AG04450 (cell line): ENCODE measurements around the gene CSNK1D. TPM values are rescaled to one million over a fixed set of nuclear protein-coding genes. Genes with fewer than 3 reads are reported as not detected.

ENCODE experiments used
- CTCF ChIA-PET: fragments of 300-600, 350-600 bp; formaldehyde crosslinking; extraction: SDS; loops from one replicate; lab custom pipeline; 2022; ENCODE audit warnings: antibody characterized with exemption, inconsistent platforms; lab: Charles Lee
- POLR2A ChIA-PET: fragments of 350-600 bp; formaldehyde crosslinking; extraction: SDS; loops from one replicate; lab custom pipeline; 2021; ENCODE audit warnings: antibody characterized with exemption, inconsistent platforms; lab: Yijun Ruan, JAX
- DNase-seq: peaks from one replicate; pipeline ENCODE4 v3.0.0-alpha.2; 2011; ENCODE audit warnings: low read depth, low spot score
- H3K27ac ChIP-seq: one replicate; pipeline ENCODE4 v1.5.1; 2012; ENCODE audit warnings: low read depth, low read length, control low read depth
- H3K27me3 ChIP-seq: one replicate; pipeline ENCODE4 v1.6.0; 2012; ENCODE audit warnings: low read length; ENCODE audit not compliant: control insufficient read depth, insufficient read depth
- H3K4me3 ChIP-seq: 2 replicates; pipeline ENCODE4 v1.5.1; 2011; ENCODE audit warnings: mild to moderate bottlenecking, low read depth, low read length, control low read depth
- H3K9me3 ChIP-seq: 2 replicates; pipeline ENCODE4 v1.5.1; 2012; ENCODE audit warnings: low read length; ENCODE audit not compliant: control insufficient read depth, insufficient read depth
- polyA plus RNA-seq: library from polyadenylated mRNA; depleted of rRNA; stranded (reverse); fragments of >200 nt; gene quantifications from 2 replicates; pipeline ENCODE4 v1.2.3, GENCODE V29; 2011
- TF ChIP-seq, protein P1 (sequence below): IDR thresholded peaks from 2 replicates; pipeline ENCODE4 v1.5.1; 2011; ENCODE audit warnings: low read depth, low read length, control low read depth, inconsistent platforms

Gene CSNK1D
- polyA plus RNA-seq, 1 experiment = 74.4 TPM

DNA sequence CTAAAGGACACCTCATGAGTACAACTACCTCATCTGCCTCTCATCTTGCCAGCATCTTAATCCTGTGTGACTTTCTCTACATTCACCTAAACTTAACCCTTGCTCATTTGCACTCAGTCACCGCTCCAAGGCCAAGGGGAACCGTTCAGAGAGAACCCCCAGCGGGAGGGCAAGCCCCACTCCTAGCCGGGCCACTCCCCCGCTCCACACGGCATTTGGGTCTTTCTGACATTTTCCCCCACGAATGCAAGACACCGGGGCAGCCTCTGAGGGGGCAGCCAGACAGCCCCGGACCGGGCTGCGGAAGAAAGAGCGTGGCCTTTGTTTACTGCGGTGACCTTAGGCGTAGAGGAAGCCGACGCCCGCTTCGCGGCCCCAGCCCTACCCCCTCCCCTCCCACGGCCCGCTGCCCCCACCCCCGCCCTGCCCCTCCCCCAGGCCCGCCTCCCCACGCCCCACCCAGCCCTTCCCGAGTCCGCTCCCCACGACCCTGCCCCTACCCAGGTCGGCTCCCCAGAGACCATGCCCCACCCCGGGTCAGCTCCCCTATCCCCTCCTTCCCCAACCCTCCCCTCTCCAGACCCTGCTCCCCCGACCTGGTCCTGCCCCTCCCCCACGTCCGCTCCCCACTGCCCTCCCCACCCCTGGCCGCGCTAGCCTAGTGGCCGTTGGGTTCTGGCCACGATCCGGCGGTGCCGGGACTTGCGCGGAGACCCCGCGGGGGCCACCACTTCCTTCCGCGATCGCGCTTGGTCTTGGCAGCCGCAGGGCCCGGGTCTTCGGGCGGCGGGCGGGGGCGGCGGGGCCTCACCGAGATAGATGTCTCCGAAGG is 789 bp downstream of the CSNK1D start:
- CTCF ChIA-PET = interaction anchor here (0.6 kb wide), 1 partner anchor 9 kb away, joined by 8 read pairs; no protein-coding TSS in a partner anchor
- Histone ChIP-seq H3K27me3 (no peaks in the 10 kb centered on the region), H3K9me3 (no peaks in the 10 kb centered on the region; the same call in 1 of the 2 replicates), H3K4me3 (peak overlapping the region; percentile 90), H3K27ac (peak overlapping the region; percentile 88)
- TF ChIP-seq, protein P1, sequence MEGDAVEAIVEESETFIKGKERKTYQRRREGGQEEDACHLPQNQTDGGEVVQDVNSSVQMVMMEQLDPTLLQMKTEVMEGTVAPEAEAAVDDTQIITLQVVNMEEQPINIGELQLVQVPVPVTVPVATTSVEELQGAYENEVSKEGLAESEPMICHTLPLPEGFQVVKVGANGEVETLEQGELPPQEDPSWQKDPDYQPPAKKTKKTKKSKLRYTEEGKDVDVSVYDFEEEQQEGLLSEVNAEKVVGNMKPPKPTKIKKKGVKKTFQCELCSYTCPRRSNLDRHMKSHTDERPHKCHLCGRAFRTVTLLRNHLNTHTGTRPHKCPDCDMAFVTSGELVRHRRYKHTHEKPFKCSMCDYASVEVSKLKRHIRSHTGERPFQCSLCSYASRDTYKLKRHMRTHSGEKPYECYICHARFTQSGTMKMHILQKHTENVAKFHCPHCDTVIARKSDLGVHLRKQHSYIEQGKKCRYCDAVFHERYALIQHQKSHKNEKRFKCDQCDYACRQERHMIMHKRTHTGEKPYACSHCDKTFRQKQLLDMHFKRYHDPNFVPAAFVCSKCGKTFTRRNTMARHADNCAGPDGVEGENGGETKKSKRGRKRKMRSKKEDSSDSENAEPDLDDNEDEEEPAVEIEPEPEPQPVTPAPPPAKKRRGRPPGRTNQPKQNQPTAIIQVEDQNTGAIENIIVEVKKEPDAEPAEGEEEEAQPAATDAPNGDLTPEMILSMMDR = no peak
- POLR2A ChIA-PET = interaction anchor here (0.6 to 1.9 kb wide), 6 partner anchors 10 to 53 kb away, joined by 3 to 12 read pairs (median 4); no protein-coding TSS in a partner anchor
- no peak for DNase-seq

DNA sequence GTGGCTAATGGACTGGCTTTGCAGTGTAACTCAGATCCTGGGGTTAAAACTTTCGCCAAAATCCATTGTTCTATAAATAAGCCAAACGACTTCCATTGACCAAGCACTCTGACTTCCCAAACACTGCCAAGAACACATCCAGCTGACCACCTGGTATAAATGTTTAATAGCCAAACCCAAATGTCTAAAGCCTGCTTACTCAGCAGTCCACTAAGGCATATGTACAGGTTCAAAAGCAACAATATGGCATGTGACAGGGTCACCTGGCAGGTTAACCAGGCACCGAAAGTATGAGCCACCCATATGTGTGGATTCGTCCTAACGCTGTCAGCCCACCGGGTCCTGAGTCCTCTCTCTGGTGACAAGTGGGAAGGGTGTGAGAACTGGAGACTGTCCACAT is 2.1 kb downstream of the CSNK1D start:
- CTCF ChIA-PET = no interaction called here
- H3K4me3 ChIP-seq = peak overlapping the region; percentile 90

DNA sequence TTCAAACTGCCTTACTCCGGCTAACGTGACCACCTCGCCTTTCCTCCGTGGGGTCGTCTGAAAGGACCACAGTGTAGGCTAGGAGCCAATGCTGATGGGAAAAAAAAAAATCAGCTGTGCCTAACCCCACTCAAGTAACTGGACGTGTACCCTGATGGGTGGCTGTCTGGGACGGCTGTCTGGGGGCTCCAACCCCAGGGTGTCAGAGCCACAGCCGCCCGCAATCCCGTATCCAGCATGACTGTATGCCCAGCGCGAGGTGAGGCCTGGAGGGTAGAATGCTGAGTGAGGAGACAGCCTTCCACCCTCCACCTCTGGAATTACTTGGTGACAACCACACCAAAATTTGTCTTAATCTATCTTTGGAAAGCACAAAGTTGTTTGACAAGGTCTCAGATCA is 2.8 kb downstream of the CSNK1D start:
- ChIA-PET CTCF (no interaction called here), POLR2A (no interaction called here)
- H3K27ac ChIP-seq = no peak overlapping the region
- TF ChIP-seq, protein P1 = no peak
- H3K27me3 ChIP-seq = no peaks in the 10 kb centered on the region
- no peak for DNase-seq
- H3K9me3 ChIP-seq = no peaks in the 10 kb centered on the region; the same call in 1 of the 2 replicates
- no peak overlapping the region for H3K4me3 ChIP-seq

More for the DNA sequence above, 2.1 kb downstream of the CSNK1D start:
- DNase-seq = no peak
- no peaks in the 10 kb centered on the region for H3K27me3 ChIP-seq
- TF ChIP-seq, protein P1 = no peak
- H3K27ac ChIP-seq = no peak overlapping the region
- no peaks in the 10 kb centered on the region; the same call in 1 of the 2 replicates for H3K9me3 ChIP-seq
- POLR2A ChIA-PET = no interaction called here

DNA sequence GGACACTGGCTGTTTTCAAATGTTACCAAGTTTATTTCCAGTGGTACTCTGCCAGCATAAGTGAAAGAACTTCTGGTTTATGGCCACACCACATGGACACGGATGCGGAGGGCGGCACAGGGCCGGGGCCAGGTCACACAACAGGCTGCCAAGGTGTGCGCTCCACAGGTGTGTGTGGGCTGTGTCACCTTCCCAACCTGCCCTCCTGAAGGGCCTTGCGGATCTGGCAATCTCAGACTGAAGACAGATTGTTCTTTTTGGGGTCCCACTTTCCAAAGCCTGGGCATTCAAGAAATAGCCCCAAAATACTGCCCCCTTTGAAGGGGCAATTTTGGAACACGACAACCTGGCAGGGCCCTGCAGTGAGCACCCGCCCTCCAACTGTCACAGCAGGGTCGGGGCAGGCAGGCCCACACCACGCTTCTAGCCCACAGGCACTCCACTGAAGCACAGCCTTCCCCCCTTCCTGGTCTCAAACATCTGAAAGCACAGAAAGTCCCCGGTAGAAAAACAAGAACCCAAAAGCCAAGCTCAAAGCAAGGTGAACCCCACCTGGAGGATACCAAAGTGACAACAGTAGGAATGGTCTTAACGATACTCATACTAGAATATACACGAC is 3.5 kb downstream of the CSNK1D start:
- Histone ChIP-seq H3K4me3 (no peak overlapping the region), H3K9me3 (no peaks in the 10 kb centered on the region; the same call in 1 of the 2 replicates), H3K27me3 (no peaks in the 10 kb centered on the region), H3K27ac (peak overlapping the region; percentile 21)
- DNase-seq = no peak
- POLR2A ChIA-PET = no interaction called here
- TF ChIP-seq, protein P1 = no peak
- CTCF ChIA-PET = no interaction called here
